Left hindlimb (tissue), 1 donor: ENCODE results near the gene SEC24D.
"Not testable (repeated sequence)": the region's sequence is repeated elsewhere in the genome, so short reads cannot be mapped to it uniquely, and the experiment has no call there.

Source experiments
- DNase-seq: peaks from one replicate; pipeline ENCODE4 v3.0.0-alpha.2; 2018

The SEC24D gene

GRCh38 chr4:118810991-118811764 is 24.7 kb downstream of the SEC24D start:
- no peak for DNase-seq

- no peak for DNase-seq
These were observed 28.3 kb downstream of the SEC24D start for GRCh38 chr4:118807659-118808058.

- DNase-seq, result no peak
These were observed 32.7 kb downstream of the SEC24D start for GRCh38 chr4:118803253-118803652.

GRCh38 chr4:118801895-118802575 is 33.9 kb downstream of the SEC24D start:
- DNase-seq, result no peak

GRCh38 chr4:118799231-118799942 is 36.5 kb downstream of the SEC24D start:
- DNase-seq, result no peak

- no peak for DNase-seq
These were observed 37.3 kb downstream of the SEC24D start for GRCh38 chr4:118798658-118799057.

- no peak for DNase-seq
These were observed 38.3 kb downstream of the SEC24D start for GRCh38 chr4:118797558-118798142.

GRCh38 chr4:118791690-118792446 is 44.1 kb downstream of the SEC24D start:
- DNase-seq, result not testable (repeated sequence)

GRCh38 chr4:118790544-118790943 is 45.4 kb downstream of the SEC24D start:
- no peak for DNase-seq

GRCh38 chr4:118788911-118789310 is 47.0 kb downstream of the SEC24D start:
- DNase-seq, result no peak

- no peak for DNase-seq
These were observed 48.0 kb downstream of the SEC24D start for GRCh38 chr4:118787844-118788380.

GRCh38 chr4:118784776-118785175 is 51.1 kb downstream of the SEC24D start:
- DNase-seq, result no peak

GRCh38 chr4:118783887-118784286 is 52.0 kb downstream of the SEC24D start:
- no peak for DNase-seq

- DNase-seq, result not testable (repeated sequence)
These were observed 53.0 kb downstream of the SEC24D start for GRCh38 chr4:118782886-118783285.

- DNase-seq, result not testable (repeated sequence)
These were observed 58.3 kb downstream of the SEC24D start for GRCh38 chr4:118777649-118778048.

GRCh38 chr4:118776955-118777640 is 58.8 kb downstream of the SEC24D start:
- not testable (repeated sequence) for DNase-seq

GRCh38 chr4:118776157-118776954 is 59.6 kb downstream of the SEC24D start:
- no peak for DNase-seq

- DNase-seq, result no peak
These were observed 60.5 kb downstream of the SEC24D start for GRCh38 chr4:118775405-118775804.

GRCh38 chr4:118774989-118775388 is 60.9 kb downstream of the SEC24D start:
- DNase-seq, result no peak

GRCh38 chr4:118774321-118774720 is 61.6 kb downstream of the SEC24D start:
- DNase-seq, result no peak

GRCh38 chr4:118773429-118773792 is 62.5 kb downstream of the SEC24D start:
- DNase-seq, result no peak
